Activated CD4-positive, alpha-beta T cell treated with anti-CD3 and anti-CD28 coated beads, Interleukin-10, Interleukin-2, amounts not matched to agents 100 ng/mL and 50 ng/mL, durations not matched to agents 16 hours and 8 hours (primary cell): ENCODE results near the gene KLHL10.
"Not testable (repeated sequence)": the region's sequence is repeated elsewhere in the genome, so short reads cannot be mapped to it uniquely, and the experiment has no call there.

Experiments used
- DNase-seq: peaks from one replicate; pipeline ENCODE4 v3.0.0-alpha.2; 2020

Gene KLHL10

DNA sequence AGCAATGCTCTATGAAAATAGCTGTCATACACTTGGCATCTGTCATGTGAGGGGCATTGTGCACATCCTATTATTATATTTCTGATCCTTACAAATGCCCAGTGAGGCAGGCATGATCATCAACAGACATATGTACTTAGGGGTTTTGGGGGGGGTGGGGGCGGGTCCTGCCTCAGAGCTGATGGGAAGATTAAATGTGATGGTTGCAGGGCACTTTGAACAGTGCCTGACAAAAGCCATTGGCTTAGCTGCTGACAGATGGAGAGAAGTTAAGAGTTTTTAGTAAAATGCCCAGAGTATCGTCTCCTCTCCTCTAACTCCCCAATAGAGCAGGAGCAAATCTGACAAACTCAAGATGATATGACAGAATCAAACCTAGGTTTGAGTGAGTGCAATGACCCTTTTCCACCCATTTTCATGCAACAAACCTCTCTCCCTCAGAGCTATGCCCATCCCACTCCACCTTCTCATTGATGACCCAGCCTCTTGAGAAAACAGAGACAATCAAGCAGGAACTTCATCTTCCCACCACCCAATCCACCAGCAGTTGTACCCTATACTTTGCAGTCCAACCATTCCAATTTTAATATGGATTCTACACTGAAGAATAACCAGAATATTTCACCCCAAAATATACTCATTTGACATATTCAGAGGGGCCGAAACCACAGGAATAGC is 22.8 kb downstream of the KLHL10 start:
- DNase-seq = no peak

DNA sequence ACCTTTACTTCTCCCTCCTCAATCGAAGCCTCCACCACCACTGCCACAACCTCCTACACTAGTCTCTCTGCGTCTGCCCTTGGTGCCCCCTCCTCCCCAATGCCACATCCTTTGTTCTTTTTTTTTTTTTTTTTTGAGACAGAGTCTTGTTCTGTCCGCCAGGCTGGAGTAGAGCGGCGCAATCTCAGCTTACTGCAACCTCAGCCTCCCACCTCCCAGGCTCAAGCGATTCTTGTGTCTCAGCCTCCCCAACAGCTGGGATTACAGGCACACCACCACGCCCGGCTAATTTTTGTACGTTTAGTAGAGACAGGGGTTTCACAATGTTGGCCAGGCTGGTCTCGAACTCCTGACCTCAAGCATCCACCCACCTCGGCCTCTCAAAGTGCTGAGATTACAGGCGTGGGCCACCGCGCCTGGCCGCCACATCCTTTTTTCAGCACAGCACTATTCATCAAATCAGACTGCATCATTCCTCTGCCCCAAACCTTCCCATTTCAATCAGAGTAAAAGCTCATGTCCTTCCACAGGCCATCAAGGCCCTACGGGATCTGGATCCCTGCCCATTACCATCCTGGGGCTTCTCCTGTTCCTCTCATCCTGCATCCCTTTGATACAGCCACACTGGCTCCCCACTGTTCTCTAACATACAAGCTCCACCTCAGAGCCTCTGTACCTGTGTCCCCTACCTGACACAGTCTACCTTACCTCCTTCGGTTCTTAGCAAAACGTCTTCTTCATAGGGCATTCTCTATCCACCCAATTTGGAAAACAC is 25.6 kb downstream of the KLHL10 start:
- peak; percentile 48 for DNase-seq

DNA sequence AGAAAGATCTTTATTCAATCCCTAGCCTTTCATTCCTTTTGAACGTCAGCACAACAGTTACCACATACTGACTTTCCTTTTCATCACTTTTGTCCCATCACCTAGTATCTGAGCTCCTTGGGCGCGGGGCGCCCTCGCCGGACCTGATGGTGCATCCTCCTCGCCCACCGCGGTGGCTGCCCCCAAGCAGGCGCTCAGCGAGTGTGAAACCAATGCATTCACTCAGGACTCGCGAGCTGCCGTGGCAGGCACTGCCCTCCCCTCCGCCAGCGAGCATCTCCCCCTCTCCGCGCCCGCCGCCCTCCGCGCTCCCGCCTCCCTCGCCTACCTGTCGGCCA is 26.8 kb downstream of the KLHL10 start:
- DNase-seq = no peak

DNA sequence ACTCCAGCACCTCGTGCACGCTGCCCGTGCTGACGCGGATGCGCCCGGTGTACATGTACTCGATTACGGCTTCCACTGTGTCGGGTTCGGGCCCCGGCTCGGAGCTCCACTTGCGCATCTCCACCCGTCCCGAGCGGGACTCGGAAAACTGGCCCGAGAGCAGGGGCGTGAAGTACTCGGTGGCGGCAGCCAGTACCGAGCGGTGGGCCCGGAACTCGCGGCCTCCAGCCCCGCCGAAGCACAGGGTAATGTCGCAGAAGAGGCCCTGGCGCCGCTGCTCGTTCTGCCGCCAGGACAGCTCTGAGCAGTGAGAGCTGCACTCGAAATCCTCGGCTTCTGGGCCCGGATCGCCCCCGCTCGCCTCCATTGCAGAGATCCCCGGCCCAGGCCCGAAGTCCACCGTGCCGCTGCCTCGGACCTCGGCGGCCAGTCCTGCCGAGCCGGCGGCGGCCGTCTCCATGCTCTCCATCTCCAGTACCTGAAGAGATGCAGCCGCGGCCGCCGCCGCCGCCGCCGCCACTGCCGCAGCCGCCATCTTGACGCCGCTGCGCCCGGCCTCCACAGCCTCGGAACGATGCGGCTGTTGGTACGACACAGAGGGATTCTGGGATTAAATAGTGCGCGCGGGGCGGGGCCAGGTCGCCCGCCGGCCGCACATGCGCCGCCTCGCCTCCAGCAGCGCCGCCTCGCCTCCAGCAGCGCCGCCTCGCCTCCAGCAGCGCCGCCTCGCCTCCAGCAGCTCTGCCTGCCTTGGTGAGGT is 27.4 kb downstream of the KLHL10 start, which contains the start of gene KLHL11:
KLHL11 (minus strand) TSS at position 588 of the 760 bp plus-strand sequence; CDS start at position 535, 53 bp downstream.
- DNase-seq = peak; percentile 94

DNA sequence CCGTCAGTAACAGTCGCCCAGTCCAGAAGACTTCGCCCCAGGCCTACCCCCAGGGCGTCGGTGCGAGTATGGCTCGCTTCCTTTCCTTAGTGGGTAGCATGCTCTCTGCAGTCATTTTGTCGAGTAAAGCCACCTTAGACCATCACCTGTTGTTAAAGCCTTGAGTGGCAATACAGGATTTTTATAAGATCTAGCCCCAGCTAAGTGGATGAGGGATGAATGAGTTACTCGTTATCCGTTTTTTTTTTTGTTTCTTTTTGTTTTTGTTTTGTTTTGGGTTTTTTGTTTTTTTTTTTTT is 27.9 kb downstream of the KLHL10 start:
- DNase-seq = no peak

DNA sequence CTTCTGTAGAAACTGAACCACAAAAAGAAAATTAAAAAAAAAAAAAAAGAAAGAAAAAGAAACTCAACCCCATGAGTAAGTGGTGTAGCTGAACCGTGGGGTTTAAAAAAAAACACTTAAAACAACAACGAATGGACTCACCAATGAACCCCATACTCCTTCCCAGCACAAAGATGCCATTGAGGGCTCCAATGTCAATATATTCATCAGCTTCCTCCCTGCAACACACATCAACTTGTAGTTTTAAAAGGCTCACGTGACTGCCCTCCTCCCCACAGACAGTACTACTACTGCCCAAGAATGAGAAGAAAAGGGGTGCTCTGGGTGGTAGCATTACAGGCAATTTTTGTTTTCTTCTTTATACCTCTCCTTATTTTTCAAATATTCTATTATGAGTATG is 30.9 kb downstream of the KLHL10 start:
- DNase-seq = no peak

DNA sequence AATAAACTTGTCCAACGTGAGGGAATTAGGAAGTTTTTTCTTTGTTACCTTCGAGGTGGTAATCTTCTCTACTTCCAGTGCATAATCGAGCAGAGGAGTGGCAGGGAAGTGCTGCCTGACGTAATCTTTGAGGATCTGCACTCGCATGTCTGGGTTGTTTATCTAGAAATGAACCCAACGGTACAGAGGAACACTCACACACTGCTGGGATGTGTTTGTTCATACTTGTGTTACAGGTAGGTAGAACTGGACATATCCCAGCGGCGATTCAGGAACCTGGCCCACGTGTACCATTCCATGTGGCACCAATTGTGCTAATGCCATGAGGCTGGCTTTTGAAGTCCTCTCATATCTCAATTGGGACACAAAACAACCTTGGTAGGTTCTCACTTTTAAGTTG is 31.8 kb downstream of the KLHL10 start:
- DNase-seq = no peak

DNA sequence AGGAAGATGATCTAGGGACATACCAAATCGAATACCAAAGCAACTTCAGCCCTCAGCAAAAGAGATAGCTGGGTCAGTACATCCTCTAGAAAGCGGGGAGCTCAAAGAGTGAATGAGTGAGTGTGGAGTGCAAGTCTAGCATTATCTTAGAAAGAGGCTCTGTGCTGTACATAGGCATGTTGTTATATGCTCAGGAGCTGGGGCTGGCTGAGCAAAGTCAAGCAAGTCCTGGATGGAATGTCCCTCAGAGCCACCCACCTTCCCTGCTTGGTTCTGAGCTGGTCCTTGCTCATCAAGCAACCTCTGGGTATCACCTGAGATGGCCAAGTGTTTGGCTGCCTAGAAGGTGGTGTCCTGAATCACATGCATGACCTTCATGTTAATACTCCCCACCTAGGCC is 32.5 kb downstream of the KLHL10 start:
- no peak for DNase-seq

DNA sequence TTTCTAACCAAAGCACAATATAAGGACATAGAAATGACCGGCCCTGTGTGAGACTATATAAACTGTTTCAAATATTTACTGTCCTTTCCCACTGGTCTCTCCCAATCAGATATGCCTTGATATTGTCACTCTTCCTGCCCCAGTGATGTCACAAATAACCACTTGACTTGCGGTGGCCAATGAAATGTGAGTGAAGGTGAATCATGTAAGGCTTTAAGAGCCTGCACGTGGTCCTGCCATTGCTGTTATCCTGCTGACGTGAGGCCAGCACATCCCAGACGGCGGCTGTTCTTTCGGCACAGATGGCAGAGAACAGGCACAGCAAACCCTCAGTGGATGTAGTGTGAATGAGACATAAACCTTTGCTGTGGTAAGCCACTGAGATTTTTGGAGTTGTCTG is 33.0 kb downstream of the KLHL10 start:
- no peak for DNase-seq

DNA sequence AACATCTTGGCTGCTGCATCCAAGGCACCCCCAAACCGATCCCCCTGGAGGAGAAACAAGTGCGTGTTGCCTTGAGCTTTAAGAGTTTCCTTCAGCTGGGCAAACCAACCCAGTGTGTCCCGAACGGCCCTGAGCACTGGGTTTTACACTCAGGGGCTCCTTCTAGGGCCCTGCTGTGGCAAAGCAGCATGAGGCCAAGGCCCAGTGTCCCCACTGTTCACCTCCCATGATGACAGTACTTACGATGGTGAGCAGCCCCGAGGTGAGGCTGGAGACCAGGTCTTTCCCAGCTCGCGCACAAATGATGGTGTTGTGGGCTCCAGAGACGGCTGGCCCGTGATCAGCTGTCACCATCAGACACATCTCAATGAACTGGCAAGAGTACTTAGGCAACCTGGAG is 34.2 kb downstream of the KLHL10 start:
- no peak for DNase-seq

DNA sequence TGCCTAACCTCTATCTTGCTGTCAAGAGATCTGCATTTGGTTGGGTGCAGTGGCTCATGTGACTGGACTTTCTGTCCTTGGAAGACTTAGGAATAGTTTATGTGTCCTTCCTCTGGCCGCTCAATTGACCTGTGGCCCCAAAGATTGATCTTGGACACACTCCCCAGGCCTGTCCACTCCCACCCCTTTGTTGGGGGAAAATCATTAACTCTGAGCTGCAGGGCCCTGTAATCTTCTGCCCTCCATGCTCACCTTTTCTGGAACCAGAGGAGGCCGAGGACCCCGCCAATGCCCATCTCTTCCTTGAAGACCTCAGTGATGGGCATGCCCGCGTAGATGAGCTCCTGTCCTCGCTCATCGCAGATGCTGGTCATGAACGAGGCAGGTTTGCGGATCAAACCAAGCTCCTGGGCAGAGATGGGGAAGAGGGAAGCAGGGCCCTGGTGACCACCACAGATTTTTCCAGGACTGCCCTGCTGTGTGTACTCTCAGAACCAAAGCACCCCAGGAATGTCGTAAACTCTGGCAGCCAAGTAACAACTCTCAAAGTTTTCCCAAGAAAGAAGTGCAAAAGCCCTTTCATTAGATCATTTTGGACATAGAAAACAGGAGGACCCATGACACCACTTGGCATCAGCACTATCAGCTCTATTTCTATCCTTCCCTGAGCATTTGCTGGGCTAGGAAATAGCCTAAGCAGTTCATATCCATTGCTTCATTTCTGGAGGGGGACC is 36.1 kb downstream of the KLHL10 start:
- DNase-seq = no peak

DNA sequence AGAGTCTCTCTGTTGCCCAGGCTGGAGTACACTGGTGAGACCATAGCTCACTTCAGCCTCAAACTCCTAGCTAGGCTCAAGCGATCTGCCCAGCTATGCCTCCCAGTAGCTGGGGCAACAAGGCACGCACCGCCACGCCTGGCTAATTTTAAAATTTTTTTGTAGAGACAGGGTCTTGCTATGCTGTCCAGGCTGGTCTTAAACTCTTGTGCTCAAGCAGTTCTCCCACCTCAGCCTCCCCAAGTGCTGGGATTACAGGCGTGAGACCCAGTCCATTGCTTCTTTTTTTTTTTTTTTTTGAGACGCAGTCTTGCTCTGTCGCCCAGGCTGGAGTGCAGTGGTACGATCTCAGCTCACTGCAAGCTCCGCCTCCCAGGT is 36.7 kb downstream of the KLHL10 start:
- DNase-seq = not testable (repeated sequence)

DNA sequence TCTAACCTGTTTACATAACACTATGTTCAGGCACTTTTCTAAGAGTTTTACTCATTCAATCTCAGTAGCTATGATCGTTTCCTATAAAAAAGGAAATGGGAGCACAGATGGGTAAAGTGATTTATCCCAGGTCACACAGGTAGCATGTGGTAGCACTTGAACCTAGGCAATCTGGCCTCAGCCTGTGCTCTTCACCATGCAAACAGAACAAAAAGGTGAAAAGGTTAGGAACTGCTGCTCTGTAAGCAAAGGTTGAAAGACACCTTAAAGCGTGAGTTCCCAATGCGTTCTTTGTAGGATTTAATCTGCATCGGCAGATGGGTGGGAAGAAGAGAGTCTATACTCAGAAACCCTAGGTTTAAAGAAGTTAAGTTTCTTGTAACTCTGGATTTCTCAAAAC is 42.5 kb downstream of the KLHL10 start:
- DNase-seq = no peak

DNA sequence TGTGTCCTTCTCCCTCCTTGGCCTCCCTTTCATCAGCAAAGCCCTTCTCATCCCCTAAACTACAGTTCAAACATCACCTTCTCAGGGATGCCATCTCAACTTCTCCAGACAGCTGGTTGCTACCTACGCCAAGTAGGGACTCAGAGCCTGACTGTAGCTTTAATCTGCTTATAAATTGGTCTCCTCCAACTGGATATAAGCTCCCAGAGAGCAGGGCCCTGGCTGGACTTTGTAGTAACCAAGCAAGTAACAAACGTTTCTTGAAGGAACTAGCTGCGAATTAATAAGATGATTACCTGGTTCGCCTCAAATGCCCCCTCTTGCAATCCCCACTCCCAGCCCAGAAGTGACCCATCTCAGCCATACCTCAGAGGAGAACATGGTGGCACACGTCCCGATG is 45.1 kb downstream of the KLHL10 start:
- no peak for DNase-seq

DNA sequence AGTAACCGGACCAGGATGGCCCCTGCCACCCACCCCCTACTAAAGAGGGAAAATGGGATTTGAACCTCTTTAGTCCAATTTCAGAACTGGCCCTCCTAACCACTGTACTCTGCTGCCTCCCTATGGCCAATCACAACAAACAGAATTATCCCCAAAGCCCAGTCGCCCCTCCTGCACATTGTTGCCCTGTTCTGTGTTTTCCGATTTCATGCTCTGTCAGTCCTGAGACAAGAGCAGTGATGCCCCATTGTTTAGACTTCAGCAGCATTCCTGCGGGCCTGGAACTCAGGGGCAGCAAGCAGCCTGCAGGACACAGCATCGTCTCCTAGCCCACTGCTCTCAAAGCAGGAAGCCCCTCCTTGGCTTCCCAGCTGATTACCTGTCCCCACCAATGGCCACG is 48.1 kb downstream of the KLHL10 start:
- DNase-seq = no peak

DNA sequence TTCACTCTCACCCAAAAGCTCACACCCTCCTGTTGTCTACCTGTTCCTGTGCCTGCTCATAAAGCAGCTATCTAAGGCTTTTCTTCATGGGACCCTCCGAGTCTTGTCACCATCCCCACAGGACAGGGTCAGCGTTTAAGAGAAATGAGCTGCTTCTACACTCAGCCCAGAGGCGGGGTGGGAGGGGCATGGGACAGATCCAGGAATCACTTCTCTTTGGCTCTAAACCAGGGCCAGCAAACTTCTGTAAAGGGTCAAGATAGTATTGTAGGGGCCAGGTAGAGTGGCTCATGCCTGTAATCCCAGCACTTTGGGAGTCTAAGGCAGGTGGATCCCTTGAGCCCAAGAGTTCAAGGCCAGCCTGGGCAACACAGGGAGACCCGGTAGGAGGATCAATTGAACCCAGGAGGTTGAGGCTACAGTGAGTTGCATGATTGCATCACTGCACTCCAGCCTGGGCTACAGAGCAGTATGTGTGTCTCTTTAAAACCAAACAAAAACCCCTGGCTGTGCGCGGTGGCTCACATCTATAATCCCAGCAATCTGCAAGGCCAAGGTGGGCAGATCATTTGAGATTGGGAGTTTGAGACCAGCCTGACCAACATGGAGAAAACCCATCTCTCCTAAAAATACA is 50.8 kb downstream of the KLHL10 start:
- no peak for DNase-seq

DNA sequence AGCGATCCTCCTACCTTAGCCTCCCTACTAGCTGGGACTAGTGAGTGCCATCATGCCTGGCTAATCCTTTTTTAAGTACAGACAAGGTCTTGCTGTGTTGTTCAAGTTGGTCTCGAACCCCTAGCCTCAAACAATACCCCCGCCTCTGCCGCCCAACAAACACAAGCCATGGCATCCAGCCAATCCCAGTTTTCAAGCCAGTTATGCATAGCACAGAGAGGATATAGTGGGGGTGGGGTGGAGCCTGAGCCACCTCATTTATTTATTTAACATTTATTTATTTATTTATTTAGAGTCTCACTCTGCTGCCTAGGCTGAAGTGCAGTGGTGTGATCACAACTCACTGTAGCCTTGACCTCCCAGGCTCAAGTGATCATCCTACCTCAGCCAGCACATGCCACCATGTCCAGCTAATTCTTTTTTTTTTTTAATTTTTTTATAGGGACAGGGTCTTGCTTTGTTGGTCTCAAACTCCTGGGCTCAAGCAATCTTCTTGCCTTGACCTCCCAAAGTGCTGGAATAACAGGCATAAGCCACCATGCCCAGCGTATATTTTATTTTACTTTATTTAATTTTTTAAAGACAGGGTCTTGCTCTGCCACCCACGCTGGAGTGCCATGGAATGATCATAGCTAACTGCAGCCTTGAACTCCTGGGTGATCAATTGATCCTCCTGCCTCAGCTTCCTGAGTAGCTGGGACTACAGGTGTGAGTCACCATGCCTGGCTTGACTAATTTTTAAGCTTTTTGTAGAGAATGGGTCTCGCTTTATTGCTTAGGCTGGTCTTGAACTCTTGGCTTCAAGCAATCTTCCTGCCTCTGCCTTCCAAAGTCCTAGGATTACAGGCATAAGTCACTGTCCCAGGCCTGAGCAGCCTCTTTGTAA is 53.8 kb downstream of the KLHL10 start:
- DNase-seq = no peak

DNA sequence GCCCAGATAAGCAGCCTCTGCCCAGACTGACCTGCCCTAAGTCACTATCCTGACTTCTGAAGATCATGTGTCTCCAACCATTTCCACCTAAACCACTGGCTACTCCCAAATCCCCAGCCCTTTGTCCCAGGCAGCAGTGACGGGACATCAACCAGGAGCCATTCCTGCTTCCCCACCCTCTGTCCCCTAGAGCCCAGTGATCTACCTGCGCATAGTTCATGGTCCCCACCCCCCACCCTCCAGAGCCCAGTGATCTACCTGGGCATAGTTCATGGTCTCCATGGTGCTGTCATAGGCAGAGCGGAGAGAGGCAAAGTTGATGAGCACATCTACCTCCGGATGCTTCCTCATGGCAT is 54.4 kb downstream of the KLHL10 start:
- DNase-seq = no peak

DNA sequence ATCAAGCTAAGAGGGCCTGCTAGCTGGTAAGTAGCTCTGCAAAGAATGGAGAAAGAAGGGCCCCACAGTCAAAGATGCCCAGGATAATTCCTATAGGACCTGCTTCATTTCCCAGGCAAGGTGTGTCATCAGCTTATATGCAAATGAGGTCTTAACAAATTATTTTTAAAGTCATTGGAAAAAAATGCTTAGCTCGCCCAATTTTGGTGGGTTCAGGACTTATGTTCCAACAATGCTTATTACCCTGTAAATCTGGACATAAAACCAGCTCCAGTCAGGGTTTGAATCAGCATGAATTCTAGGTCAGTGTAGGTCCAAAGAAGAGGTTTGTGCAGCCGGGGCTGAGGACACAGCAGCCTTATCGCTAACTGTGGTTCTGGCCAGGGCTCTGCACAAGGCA is 55.8 kb downstream of the KLHL10 start:
- no peak for DNase-seq

DNA sequence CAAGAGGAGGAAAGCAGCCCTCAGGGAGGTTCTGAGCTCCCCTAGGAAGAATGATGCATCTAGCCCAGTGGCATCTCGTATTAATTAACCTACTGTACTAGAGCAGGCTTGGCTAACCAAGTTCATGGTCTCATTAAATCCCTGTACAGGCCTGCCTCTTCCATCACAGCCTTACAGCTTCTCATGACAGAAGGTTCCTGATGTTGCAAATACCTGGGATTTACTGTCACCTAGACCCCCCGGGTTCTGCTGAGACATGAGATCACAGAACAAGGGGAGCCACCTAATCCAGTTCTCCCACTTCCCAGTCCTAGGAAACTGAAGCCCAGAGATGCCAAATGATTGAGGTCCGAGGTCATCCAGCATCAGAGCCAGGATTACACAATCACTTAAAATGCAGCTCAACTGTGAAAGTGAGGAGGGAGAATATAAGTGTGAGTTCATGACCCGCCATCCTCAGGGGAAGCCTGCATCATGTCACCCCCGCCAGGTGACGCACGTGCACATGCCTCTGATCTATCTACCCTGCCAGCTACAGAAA is 57.2 kb downstream of the KLHL10 start:
- no peak for DNase-seq

DNA sequence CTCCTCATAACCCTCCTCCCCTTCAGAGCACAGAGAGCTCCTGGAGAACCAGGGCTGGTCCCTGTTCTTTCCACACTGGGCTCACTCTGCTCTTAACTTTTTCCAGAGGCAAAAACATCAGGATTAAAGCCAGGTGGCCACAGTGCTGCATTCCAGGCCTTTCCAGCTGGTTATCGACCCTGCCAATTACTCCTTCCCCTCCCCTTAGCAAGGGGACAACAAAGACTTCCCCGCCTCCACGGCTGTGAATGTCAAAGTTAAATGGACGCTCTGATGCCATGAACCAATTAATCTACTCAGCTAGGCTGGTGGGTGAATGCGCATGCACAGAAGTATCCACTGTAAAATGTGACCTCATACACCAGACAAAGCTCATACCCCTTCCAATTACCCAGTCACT is 58.0 kb downstream of the KLHL10 start:
- no peak for DNase-seq

DNA sequence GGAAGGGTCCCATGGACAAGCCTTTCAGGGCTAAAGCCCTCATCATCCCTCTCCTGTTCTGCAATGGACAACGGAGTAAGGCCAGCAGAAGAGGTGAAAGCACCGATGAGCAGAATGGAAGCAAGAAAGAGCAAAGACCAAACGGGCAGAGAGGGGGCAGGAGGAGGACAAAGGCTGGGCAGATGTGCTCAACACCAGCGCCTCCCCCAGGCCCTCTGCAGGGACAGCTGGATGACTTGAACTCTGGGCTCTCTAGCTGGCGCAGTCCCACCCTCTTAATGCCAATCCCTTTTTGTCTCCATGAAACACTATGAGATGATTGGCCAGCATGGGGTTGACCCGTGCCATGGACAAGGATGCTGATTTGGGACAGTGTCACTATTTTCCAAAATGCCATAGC is 59.1 kb downstream of the KLHL10 start:
- no peak for DNase-seq
